Natural killer cell (primary cell): ENCODE data around the gene BSN. TPM values are rescaled to one million over a fixed set of nuclear protein-coding genes. Genes with fewer than 3 reads are reported as not detected.
"Not testable (repeated sequence)": the region's sequence is repeated elsewhere in the genome, so short reads cannot be mapped to it uniquely, and the experiment has no call there.

Experiments
- ATAC-seq, 3 donors: fragments of 150-1000 bp in 2 of 3; fragments of 200-7000 bp in 1 of 3; cut with Tn5 transposase; 1 replicate in 1 of 3; 2 replicates in 2 of 3; pipeline ENCODE4 v1.10.0; 2021; ENCODE audit warnings: mild to moderate bottlenecking in 2 of 3, moderate library complexity in 2 of 3
- DNase-seq, 2 donors: peaks; one replicate each; pipeline versions ENCODE4 v3.0.0 to v3.0.0-alpha.2; 2013 to 2021; ENCODE audit warnings: mixed read lengths in 1 of 2
- H3K27ac ChIP-seq: one replicate; pipeline ENCODE4 v1.5.1; 2013; ENCODE audit warnings: mild to moderate bottlenecking, low read length
- H3K27me3 ChIP-seq: one replicate; pipeline ENCODE4 v1.6.1; 2013; ENCODE audit warnings: low read length; ENCODE audit not compliant: control insufficient read depth, insufficient read depth
- H3K36me3 ChIP-seq: one replicate; pipeline ENCODE4 v1.6.1; 2013; ENCODE audit warnings: low read length; ENCODE audit not compliant: control insufficient read depth, insufficient read depth
- H3K4me1 ChIP-seq: one replicate; pipeline ENCODE4 v1.6.1; 2013; ENCODE audit warnings: low read length; ENCODE audit not compliant: control insufficient read depth, insufficient read depth
- H3K4me3 ChIP-seq: one replicate; pipeline ENCODE4 v1.5.1; 2013; ENCODE audit warnings: low read length
- H3K9me3 ChIP-seq: one replicate; pipeline ENCODE4 v1.6.1; 2013; ENCODE audit warnings: low read length; ENCODE audit not compliant: control insufficient read depth, insufficient read depth
- H3K27ac Mint-ChIP-seq, 2 donors: one replicate each; pipeline ENCODE4 v1.8.0; 2022; ENCODE audit warnings: mild to moderate bottlenecking in 2 of 2, mixed read lengths in 2 of 2, moderate library complexity in 1 of 2
- H3K27me3 Mint-ChIP-seq, 2 donors: one replicate each; pipeline ENCODE4 v1.8.0; 2022; ENCODE audit warnings: low read depth in 2 of 2, mixed read lengths in 2 of 2
- H3K36me3 Mint-ChIP-seq: one replicate; pipeline ENCODE4 v1.8.0; 2022; ENCODE audit warnings: mixed read lengths
- H3K4me1 Mint-ChIP-seq, 2 donors: one replicate each; pipeline ENCODE4 v1.8.0; 2022; ENCODE audit warnings: mixed read lengths in 2 of 2
- H3K4me3 Mint-ChIP-seq: one replicate; pipeline ENCODE4 v1.8.0; 2022; ENCODE audit warnings: mild to moderate bottlenecking, moderate library complexity, mixed read lengths
- H3K9me3 Mint-ChIP-seq, 2 donors: one replicate each; pipeline ENCODE4 v1.8.0; 2022; ENCODE audit warnings: mixed read lengths in 2 of 2
- CTCF ChIP-seq: fragments of 200-600 bp; IDR thresholded peaks from one replicate; pipeline ENCODE4 v1.8.0; 2022; ENCODE audit warnings: antibody characterized with exemption
- WGBS: methylation state at CpG from one replicate; pipeline ENCODE4 v1.1.7; 2013; ENCODE audit warnings: missing lambda C conversion rate; ENCODE audit not compliant: insufficient coverage; 5-methylcytosine and 5-hydroxymethylcytosine counted together
- intact Hi-C: fragments of 100-400 bp; cut with micrococcal nuclease; formaldehyde crosslinking; loops from one replicate; pipeline ENCODE4 v1.14.2; 2022
- total RNA-seq, 4 donors: library from RNA; stranded (reverse); fragments of 120-200 nt in 1 of 4; gene quantifications; one replicate each; pipeline versions ENCODE4 v1.2.3 to v1.2.4, GENCODE V29; 2013 to 2022

Gene BSN
- total RNA-seq, 3 donors from 2014 or later (not counting 1 experiment from before 2014, with no cell fraction given), result 0.33 to 0.41 (median 0.35) TPM

GRCh38 chr3:49568965-49569364 lies 14.7 kb downstream of the BSN start:
- H3K9me3 ChIP-seq, result no peaks in the 10 kb centered on the region
- no peak overlapping the region for H3K27ac ChIP-seq
- no peaks in the 10 kb centered on the region for H3K4me1 Mint-ChIP-seq
- H3K27me3 Mint-ChIP-seq, result peaks cover 0 to 7% of the 10 kb centered on the region in 2 donors
- H3K36me3 Mint-ChIP-seq, result no peaks in the 10 kb centered on the region
- H3K27me3 ChIP-seq, result no peaks in the 10 kb centered on the region
- H3K9me3 Mint-ChIP-seq, result no peaks in the 10 kb centered on the region
- H3K4me1 ChIP-seq, result no peaks in the 10 kb centered on the region
- intact Hi-C loops, result no loop called here
- H3K4me3 ChIP-seq, result no peak overlapping the region
- TF ChIP-seq CTCF, result no peak
- H3K4me3 Mint-ChIP-seq, result no peak overlapping the region
- ATAC-seq (no peak), DNase-seq (no peak)
- no peak overlapping the region for H3K27ac Mint-ChIP-seq
- H3K36me3 ChIP-seq, result no peaks in the 10 kb centered on the region

- H3K27me3 ChIP-seq, result no peaks in the 10 kb centered on the region
- no peaks in the 10 kb centered on the region for H3K36me3 ChIP-seq
- Mint-ChIP-seq H3K36me3 (no peaks in the 10 kb centered on the region), H3K4me1 (no peaks in the 10 kb centered on the region), H3K4me3 (no peak overlapping the region), H3K27ac (no peak overlapping the region), H3K27me3 (peaks cover 0 to 6% of the 10 kb centered on the region in 2 donors), H3K9me3 (no peaks in the 10 kb centered on the region)
- no peak overlapping the region for H3K4me3 ChIP-seq
- 93% methylated on average over 5 of the region's 6 CpGs for WGBS
- H3K4me1 ChIP-seq, result no peaks in the 10 kb centered on the region
- no peak overlapping the region for H3K27ac ChIP-seq
- intact Hi-C loops, result no loop called here
- DNase-seq (no peak), ATAC-seq (no peak)
- TF ChIP-seq CTCF, result no peak
- no peaks in the 10 kb centered on the region for H3K9me3 ChIP-seq
Observed at GRCh38 chr3:49570028-49570654, 15.9 kb downstream of the BSN start.

- Histone ChIP-seq H3K27me3 (no peaks in the 10 kb centered on the region), H3K4me3 (no peak overlapping the region), H3K27ac (no peak overlapping the region), H3K36me3 (no peaks in the 10 kb centered on the region), H3K4me1 (no peaks in the 10 kb centered on the region), H3K9me3 (no peaks in the 10 kb centered on the region)
- Mint-ChIP-seq H3K36me3 (no peaks in the 10 kb centered on the region), H3K4me1 (no peaks in the 10 kb centered on the region), H3K4me3 (no peak overlapping the region), H3K9me3 (no peaks in the 10 kb centered on the region), H3K27me3 (peaks cover 9 to 24% of the 10 kb centered on the region in 2 donors), H3K27ac (no peak overlapping the region)
- intact Hi-C loops, result no loop called here
- no peak for DNase-seq
- no peak for ATAC-seq
- TF ChIP-seq CTCF, result no peak
Observed at GRCh38 chr3:49582177-49582576, 27.9 kb downstream of the BSN start.

- H3K27ac ChIP-seq, H3K36me3 Mint-ChIP-seq, H3K4me3 ChIP-seq, H3K9me3 Mint-ChIP-seq, H3K36me3 ChIP-seq, DNase-seq, intact Hi-C loops, ATAC-seq, H3K27ac Mint-ChIP-seq, H3K9me3 ChIP-seq, H3K4me3 Mint-ChIP-seq, H3K27me3 ChIP-seq, H3K4me1 ChIP-seq, H3K4me1 Mint-ChIP-seq: not testable (repeated sequence)
- WGBS, result 91% methylated on average over 19 of the region's 20 CpGs
- H3K27me3 Mint-ChIP-seq, result peaks cover 15 to 29% of the 10 kb centered on the region in 2 donors
Observed at GRCh38 chr3:49585261-49585755, 31.0 kb downstream of the BSN start.
